PFSK-1 (cell line): ENCODE measurements around the gene ADAM17.

Experiments used
- FOXP2 ChIP-seq: optimal IDR thresholded peaks from 2 replicates; pipeline ENCODE3; 2011; ENCODE audit warnings: borderline replicate concordance, control low read depth, inconsistent platforms; ENCODE audit not compliant: insufficient read depth; ENCODE audit errors: extremely low read length, extremely low read depth
- POLR2AphosphoS5 ChIP-seq: IDR thresholded peaks from 2 replicates; pipeline ENCODE4 v1.6.1; 2012; ENCODE audit warnings: low read depth, mild to moderate bottlenecking, control low read depth, low read length, moderate library complexity
- SIN3A ChIP-seq: IDR thresholded peaks from 2 replicates; pipeline ENCODE4 v1.6.1; 2012; ENCODE audit warnings: mild to moderate bottlenecking, low read length, moderate library complexity, borderline replicate concordance; ENCODE audit not compliant: insufficient read depth
- TAF1 ChIP-seq: IDR thresholded peaks from 2 replicates; pipeline ENCODE4 v1.6.1; 2012; ENCODE audit warnings: low read length, control low read depth, borderline replicate concordance; ENCODE audit not compliant: insufficient read depth
- TF ChIP-seq, protein P1 (sequence below), 2 experiments: IDR thresholded peaks; 2 replicates each; pipeline versions ENCODE4 v1.6.1 to v1.8.0; 2011 to 2012; ENCODE audit warnings: low read depth in 2 of 2, low read length in 2 of 2, control low read depth in 1 of 2, inconsistent platforms in 1 of 2, mild to moderate bottlenecking in 1 of 2, moderate library complexity in 1 of 2; ENCODE audit not compliant: insufficient read depth in 1 of 2

The ADAM17 gene

DNA sequence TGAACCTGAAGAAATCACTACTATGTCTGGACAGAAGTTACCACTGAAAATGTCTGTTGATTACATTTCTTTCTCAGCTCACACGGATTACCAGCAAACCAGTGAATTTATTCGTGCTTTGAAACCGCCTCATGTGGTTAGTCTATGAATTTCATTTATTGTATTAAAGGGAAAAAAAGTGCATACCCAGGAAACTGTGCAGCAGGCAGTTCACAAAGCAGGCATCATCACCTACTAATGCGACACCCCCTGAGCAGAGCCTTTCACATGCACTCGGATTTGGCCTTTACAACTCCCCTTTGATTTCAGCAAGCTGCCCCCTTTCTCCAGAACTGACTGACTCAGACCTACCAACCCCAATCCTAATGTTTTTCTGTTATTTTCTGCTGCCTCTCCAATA lies 112.1 kb downstream of the ADAM17 start:
- TF ChIP-seq, protein P1, sequence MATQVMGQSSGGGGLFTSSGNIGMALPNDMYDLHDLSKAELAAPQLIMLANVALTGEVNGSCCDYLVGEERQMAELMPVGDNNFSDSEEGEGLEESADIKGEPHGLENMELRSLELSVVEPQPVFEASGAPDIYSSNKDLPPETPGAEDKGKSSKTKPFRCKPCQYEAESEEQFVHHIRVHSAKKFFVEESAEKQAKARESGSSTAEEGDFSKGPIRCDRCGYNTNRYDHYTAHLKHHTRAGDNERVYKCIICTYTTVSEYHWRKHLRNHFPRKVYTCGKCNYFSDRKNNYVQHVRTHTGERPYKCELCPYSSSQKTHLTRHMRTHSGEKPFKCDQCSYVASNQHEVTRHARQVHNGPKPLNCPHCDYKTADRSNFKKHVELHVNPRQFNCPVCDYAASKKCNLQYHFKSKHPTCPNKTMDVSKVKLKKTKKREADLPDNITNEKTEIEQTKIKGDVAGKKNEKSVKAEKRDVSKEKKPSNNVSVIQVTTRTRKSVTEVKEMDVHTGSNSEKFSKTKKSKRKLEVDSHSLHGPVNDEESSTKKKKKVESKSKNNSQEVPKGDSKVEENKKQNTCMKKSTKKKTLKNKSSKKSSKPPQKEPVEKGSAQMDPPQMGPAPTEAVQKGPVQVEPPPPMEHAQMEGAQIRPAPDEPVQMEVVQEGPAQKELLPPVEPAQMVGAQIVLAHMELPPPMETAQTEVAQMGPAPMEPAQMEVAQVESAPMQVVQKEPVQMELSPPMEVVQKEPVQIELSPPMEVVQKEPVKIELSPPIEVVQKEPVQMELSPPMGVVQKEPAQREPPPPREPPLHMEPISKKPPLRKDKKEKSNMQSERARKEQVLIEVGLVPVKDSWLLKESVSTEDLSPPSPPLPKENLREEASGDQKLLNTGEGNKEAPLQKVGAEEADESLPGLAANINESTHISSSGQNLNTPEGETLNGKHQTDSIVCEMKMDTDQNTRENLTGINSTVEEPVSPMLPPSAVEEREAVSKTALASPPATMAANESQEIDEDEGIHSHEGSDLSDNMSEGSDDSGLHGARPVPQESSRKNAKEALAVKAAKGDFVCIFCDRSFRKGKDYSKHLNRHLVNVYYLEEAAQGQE (IDR thresholded peaks at IDR 0.05; ENCODE audit: insufficient read depth in 1 of 2, low read depth in 2 of 2, low read length in 2 of 2) = no peak
- no peak for TF ChIP-seq TAF1
- no peak for TF ChIP-seq POLR2AphosphoS5
- TF ChIP-seq FOXP2 = no peak
- no peak for TF ChIP-seq SIN3A

DNA sequence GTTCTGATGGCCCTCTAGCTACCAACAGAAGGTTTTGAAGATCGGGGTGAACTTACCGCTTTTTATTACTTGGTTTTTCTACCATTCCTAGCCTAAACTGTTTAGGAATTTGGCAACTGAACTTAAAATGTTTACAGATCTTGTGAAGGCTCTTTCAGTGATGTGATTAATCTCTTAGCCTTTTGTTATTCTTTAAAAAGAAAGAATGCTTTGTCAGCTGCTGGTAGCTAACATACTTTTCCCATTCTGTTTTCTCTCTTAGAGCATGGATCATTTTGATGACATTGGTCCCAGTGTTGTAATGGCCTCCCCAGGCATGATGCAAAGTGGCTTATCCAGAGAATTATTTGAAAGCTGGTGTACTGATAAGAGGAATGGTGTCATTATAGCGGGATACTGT lies 114.1 kb downstream of the ADAM17 start:
- TF ChIP-seq TAF1 (no peak), SIN3A (no peak), FOXP2 (no peak), POLR2AphosphoS5 (no peak)
- TF ChIP-seq, protein P1 (IDR thresholded peaks at IDR 0.05; ENCODE audit: insufficient read depth in 1 of 2, low read depth in 2 of 2, low read length in 2 of 2) = no peak

DNA sequence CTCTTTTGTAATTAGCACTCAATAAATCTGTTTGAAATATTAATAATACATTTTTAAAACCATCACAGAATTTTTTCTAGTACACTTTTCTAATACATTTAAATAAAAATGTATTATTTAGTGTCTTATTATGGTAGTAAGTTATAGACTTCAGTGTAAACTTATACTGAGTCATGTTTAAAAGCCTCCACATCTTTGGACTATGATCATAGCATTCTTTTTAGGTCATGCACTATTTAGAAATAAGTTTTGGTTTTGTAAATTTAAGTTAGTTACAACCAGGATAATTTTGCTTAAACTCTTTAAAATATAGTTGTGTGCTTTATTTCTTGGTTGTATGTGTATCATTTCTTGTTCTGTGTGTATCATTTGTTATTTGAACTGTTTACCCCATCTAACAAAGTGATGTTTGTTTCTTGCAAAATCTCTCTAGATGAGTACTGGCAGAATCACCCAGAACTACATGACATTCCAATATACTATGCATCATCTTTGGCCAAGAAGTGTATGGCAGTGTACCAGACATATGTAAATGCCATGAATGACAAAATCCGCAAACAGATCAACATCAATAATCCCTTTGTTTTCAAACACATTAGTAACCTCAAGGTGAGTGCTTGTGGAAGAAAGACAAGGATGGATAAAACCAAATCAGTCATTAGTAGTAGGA lies 115.4 kb downstream of the ADAM17 start:
- TF ChIP-seq SIN3A (no peak), POLR2AphosphoS5 (no peak), TAF1 (no peak), FOXP2 (no peak)
- TF ChIP-seq, protein P1 (IDR thresholded peaks at IDR 0.05; ENCODE audit: insufficient read depth in 1 of 2, low read depth in 2 of 2, low read length in 2 of 2) = no peak

DNA sequence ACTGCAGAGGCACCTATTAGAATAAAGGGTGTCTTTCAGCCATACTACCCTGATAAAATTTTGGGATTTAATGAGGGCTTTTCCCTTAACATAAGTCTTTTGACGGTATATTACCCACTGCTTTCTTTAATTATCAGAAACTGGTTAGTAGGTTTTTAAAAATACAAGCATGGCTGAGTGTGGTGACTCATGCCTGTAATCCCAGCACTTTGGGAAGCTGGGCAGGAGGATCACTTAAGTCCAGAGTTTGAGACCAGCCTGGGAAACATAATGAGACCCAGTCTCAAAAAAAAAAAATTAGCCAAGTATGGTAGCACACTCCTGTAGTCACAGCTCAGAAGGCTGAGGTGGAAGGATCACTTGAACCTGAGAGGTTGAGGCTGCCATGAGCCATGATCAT lies 116.1 kb downstream of the ADAM17 start:
- TF ChIP-seq, protein P1 (IDR thresholded peaks at IDR 0.05; ENCODE audit: insufficient read depth in 1 of 2, low read depth in 2 of 2, low read length in 2 of 2) = no peak
